GM21515 (cell line): Measurements from ENCODE around the gene ANKRD12.
"Not testable (repeated sequence)": the region's sequence is repeated elsewhere in the genome, so short reads cannot be mapped to it uniquely, and the experiment has no call there.

Experiments
- ATAC-seq: cut with Tn5 transposase; IDR thresholded peaks from one replicate; pipeline ENCODE4 v1.9.1; 2021; ENCODE audit not compliant: unreplicated experiment

Gene ANKRD12

DNA sequence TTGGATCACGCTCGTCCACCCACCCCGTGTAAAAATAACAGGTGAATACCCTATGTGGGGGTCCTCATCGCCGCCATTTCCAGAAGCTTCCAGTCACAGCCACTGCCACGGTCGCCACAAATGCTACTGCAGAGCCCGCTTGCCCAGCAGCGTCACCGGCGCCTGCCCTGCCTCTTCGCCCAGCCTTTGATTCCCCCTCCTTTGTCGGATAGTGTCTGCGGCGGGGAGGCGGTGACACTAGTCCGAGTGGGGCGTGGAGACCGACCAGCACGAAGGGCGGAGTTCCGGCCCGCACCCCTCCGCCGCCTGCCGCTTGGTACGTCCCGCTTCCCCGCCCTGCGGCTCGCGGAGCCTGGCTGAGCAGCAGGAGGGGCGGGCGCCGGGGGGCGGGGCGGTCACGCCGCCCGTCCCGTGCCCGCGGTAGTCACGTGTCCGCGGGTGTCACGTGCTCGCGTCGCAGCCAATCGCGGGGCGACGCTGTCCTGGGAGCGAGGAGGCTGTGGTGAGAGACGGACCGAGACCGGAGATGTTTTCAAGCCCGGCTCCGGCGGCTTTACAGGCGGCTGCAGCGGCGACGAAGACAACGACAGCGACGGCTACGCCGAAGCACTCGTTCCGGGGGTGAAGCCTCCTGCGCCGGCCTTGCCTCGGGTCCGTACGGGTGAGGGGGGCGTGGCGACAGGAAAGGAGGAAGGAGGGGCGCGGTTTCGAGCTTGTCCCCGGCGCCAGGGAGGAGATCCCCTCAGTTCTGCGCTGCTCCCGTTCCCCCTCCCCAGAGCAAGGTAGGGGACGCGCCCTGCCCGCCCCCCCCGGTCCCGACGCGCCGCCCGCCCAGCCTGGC is at the start of gene ANKRD12:
Gene ANKRD12 (plus strand): TSS at position 467 of the 841 bp plus-strand sequence. CDS start 45,652 bp downstream, outside the sequence.
- ATAC-seq: peak; percentile 69

DNA sequence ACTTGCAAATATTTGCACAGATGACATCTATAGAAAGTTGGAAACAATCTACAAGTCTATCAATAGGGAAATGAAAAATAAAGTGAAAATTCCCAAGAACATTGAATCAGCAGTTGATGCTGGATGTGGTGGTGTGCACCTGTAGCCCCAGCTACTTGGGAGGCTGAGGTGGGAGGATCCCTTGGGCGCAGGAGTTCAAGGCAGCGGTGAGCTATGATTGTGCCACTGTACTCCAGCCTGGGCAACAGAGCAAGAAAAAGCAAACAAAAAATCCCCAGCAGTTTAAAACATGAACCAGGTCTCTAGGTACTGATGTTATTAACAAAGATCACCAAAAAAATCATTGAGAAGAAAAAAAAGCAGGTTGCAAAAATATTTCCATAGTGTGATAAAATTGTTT is 49.4 kb upstream of the ANKRD12 start:
- ATAC-seq: no peak

DNA sequence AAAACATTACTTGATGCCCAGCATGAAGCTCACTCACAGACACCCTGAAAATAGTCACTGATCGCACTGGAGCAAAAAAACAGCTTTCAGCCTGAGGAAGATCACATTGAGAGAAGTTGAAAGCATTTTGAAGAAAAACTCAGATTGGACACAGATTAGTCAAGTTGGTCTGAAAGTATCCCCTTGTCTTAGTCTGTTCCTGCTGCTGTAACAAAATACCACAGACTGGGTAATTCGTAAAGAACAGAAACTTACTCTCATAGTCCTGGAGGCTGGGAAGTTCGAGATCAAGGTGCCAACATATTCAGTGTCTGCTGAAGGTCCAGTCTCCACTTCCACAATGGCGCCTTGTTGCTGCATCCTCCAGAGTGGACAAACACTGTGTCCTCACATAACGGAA is 48.3 kb upstream of the ANKRD12 start:
- no peak for ATAC-seq

DNA sequence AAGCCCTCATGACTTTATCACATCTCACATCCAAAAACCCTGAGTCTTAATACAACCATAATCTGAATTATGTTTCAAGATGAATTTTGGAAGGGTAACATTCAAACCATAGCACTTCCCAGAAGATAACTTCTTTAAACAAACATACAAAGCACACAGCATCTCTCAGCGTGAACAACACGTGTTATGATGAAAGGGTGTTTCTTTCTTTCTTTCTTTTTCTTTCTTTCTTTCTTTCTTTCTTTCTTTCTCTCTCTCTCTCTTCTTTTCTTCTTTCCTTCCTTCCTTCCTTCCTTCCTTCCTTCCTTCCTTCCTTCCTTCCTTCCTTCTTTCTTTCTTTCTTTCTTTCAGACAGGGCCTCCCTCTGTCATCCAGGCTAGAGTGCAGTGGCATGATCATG is 47.9 kb upstream of the ANKRD12 start:
- ATAC-seq: not testable (repeated sequence)

DNA sequence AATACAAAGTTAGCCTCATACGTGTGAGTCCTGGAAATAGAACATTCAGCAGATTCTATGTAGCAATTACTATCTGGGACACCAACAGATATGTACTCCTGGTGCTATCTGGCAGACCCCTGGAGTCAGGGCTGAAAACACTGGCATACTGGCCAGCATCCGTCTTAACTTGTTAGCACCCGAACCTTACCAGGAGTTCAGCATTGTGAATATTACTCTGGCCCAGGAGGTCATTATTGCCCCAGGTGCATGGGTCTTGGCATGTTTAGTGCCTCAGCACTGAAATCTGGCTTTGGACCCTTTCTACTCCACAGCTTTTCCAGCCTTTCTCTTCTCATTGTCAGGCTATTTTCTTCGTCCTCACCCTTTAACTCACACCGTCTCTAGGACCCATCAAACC is 46.0 kb upstream of the ANKRD12 start:
- no peak for ATAC-seq

DNA sequence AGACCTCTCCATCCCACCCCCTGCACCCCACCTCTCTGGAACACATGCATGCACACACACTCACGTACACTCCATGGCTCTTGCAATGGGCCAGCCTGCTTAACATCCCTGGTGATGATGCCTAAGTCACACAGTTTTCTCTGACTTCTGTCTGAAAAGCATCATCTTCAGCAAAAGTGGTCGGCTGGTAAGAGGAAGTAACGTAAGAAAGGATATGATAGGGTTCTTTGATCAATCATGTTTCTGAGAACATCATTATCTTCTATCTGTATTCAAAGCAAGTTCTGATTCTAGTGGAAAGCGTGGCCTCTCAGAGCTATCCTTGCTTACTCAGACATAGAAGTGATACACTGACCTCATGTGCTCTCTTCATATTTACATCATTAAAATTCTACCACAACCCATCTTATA is 45.5 kb upstream of the ANKRD12 start:
- ATAC-seq: no peak

DNA sequence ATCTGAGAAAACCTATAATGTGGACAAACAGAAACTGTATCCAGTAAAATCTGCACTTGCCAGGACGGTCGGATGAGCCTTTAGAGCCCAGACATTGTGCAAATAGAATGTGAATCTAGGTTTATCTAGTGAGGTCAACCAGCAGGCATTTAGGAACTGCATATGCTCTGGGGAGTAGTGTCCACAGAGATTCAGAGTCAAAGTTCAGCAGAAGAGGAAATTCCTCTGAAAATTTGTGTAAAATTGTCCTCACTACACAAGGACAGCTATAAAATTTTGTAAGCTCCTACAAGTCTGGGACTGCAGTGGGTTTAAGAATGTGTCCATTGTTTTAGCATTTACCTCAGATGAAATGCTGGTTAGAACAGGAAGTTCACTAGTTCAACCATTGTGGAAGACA is 43.9 kb upstream of the ANKRD12 start:
- no peak for ATAC-seq

DNA sequence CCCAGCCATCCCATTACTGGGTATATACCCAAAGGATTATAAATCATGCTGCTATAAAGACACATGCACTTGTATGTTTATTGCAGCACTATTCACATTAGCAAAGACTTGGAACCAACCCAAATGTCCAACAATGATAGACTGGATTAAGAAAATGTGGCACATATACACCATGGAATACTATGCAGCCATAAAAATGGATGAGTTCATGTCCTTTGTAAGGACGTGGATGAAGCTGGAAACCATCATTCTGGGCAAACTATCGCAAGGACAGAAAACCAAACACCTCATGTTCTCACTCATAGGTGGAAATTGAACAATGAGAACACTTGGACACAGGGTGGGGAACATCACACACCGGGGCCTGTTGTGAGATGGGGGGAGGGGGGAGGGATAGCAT is 43.5 kb upstream of the ANKRD12 start:
- ATAC-seq: not testable (repeated sequence)

DNA sequence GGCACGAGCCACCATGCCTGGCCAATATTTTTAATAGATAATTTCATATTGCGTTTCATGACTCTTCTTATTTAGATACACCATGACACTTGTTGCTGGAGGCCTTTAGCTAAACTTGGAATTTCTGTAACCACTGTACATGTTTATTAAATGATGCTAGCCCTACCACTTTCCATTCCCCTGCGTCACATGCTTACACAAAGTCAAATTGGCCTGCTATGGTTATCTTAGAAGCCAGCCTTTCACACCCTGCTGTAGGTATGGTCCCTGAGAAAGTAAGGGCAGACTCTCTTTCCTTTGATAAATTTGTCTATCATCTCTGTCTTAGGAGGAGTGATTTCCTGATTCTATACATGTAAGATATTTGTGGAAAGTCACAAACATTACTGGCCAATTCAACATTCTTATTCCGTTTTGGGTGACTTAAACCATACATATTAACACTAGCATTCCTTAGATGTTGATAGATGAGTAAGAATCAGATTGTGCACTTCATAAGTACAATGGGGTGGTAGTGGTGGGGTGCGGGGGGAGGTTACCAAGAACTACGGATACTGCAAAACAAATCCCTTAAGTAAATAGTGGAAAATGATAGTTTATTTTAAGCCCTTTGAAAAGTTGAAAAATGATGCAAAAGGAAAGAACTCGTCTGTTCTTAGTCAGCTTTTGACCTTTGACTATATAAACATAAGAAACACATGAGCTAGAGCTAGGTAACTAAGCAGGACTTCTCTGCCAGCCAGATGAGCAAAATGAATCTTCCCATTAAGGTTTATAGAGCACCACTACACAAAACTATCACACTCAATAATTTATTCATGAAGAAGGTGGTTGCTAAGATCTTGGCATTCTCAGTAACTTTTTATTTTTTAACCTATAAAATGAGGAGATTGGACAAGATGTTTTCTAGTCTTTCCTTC is 42.0 kb upstream of the ANKRD12 start:
- no peak for ATAC-seq

DNA sequence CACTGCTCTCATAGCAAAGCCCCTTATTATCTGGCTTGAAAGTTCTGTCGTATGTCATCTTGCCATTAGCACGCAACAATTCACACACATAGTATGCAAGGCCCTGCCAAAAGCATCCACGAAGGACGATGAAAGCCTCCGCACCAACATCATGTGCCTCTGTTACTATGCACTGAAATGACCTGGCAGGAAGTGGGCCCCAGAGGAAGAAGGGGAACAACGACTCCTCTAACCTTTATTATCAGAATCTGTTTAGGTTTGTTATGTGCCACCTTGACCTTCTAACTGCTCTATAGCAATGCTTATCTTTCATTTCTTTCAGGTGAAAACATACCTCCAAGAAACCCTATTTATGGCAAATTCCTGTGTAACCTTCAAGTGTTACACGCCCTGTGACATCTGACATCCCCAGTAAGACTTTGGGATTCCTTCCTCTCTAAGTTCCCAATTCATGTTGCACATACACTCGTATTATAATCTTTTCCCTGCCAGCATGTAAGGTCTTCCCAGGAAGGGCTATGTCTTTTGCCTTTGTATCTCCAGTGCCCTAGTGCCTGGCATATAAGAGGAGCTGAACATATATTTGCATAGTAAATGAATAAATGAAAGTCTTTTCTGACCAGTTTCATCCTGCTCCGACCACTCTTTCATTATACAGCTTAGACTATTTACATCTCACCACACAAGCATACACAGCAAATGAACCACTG is 41.1 kb upstream of the ANKRD12 start:
- peak; percentile 82 for ATAC-seq

DNA sequence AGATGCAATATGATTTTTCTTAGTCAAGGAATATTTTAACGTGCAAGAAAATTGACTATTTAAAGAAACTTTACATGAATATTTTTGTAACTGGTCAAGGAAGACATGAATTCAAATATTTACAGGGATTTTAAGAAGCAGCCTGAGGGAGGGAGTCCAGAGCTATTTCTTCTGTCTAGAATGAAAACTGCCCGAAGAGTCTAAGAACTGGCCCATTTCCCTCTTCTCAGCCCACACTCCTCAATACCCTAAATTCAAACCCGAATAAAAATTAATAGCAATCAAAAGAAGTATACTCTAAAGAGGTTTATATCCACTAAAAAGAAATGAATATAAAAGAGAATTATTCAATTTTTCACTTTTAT is 40.6 kb upstream of the ANKRD12 start:
- no peak for ATAC-seq

DNA sequence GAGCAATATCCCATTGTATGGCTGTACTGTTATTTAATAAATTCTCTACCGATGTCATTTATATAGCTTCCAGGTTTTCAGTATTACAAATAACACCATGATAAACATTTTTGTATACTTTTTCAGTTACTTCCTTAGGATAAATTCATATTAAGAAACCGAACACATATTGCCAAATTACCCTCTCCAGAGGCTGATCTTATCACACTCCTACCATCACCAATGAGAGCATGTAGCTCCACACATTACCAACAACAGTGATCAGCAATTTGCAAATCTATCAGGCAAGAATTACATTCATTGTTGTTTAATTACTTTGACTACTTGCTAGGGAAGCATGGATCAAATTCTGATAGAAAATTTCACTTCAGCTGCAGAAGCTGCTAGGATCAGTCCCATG is 39.9 kb upstream of the ANKRD12 start:
- ATAC-seq: no peak

DNA sequence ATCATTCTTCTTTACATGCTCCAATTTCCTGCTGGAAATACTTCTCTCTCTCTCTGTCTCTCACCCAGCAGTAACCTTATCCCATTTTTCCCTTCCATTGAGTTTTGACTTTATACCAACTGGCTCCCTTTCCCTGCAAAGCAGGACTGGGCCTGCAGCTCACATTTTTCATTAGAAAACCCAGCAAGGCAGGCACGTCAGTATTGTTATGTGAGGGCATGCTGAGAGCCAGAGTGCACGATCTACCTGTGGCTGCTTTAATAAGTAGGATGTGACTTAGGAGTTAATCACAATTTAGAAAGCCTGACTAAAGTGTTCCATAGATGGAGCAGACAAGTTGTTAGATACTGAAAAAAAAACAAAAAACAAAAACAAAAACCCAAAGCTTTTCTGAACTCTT is 39.2 kb upstream of the ANKRD12 start:
- no peak for ATAC-seq

DNA sequence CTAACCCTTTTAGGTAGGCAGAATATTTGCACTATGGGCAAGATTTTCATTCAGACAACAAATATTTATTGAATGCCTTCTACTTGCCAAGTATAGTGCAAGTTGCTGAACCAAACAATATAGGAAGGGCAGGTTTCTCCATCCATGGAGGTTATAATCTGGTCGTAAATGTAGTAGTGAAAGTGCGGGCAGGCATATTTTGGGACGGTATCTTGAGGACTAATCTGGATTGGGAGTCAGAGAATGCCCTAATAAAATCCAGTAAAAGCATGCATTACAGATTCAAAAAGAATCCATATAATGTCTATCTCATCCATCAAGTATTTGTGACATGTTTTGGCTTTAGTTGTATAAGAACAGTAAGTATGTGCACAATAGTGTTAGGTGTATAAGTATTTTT is 35.8 kb upstream of the ANKRD12 start:
- no peak for ATAC-seq

DNA sequence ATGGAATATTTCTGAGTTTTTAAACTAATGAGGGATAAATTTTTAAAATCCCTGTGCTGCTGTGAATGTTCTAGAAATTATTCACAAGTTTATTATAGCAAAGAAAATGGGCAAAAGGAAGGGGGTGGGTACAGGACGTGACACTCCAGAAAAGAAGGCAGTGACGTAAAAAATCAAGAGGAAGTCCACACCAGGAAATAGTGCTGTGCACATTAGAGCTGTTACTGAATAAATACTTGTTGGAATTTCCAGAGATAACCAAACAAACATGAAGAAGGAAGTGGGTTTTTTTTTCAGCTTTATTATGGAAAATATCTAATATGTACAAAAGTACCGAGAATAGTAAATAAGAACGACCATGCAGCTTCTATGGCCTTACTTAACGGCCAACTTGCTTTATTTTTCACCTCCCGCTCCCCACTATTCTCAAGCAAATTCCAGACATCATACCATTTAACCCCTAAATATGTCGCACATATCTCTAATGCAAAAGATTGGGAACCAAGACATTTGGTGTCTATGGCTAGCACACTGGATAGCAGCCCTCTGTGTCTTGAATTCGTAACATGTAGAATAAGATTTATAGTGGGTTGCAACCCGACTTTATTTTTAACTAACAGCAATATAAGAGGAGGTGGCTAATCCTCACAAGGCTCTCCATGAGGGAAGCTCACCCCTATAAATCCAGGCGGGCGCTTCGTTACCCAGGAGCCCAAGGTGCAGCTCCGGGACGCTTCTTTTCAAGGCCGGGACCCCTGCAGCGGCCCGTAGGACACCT is 34.7 kb upstream of the ANKRD12 start:
- ATAC-seq: no peak

DNA sequence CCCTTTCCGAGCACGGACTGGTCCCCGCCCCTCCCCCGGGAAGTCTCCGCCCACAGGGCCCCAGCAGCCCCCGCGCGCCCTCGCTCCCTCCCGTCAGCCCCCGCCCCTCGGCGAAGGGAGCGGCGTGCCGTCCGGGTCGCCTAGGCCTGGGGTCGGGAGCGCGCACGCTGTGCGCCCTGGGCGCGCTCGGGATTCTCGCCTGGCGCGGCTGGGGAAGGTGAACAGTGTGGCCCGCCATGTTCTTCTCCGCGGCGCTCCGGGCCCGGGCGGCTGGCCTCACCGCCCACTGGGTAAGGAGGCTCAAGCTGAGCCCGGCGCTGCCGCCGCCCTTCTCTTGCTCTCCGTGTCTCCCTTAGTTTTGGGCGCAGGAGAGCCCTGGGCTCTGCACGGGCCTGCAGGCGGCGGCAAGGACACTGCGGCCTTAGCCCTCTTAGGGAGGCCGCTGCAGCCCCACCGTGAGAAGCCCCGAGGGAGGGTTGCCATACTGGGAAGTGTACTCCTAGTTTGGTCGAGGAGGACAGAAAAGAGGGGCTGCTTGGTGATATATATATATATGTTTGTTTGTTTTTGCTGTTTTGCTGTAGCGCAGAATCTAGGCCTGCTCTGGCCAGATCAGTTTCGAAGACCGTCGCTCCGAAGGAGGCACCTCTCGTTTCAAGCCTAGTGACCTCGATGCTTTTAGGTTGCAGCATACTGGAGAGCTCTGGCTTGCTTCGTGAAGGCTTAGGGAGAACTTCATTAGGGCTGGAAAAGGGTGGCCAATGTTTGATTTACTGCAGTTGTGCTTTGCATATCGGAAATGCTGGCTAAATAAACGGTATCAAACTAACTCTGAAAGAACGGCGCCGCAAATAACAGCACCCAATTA is 33.8 kb upstream of the ANKRD12 start, which contains the start of gene NDUFV2:
Gene NDUFV2 (plus strand): TSS at position 192 of the 868 bp plus-strand sequence. CDS start 45 bp downstream, at position 237.
- ATAC-seq: peak; percentile 86

DNA sequence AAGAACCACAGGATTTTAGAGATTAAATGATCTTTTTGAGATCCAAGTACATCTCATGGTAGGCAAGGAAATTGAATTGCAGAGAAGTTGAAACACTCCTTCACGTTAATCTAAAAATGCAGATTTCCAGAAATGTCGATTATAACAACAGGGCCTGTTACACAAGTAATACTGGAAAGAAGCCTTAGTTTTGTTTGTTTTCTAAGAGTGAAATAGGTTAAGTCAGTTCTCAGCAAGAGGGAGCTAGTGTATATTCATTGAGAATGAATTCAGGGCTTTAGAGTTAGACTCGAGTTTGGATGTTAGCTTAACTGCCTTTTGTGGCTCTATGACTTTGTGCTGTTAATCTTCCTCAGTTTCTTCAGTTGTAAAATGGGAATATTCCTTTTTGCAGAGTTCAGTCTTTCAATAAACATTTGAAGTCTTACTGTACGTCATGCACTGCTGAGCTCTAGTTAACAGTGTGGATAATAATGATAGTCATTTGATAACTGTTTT is 33.2 kb upstream of the ANKRD12 start:
- ATAC-seq: no peak

DNA sequence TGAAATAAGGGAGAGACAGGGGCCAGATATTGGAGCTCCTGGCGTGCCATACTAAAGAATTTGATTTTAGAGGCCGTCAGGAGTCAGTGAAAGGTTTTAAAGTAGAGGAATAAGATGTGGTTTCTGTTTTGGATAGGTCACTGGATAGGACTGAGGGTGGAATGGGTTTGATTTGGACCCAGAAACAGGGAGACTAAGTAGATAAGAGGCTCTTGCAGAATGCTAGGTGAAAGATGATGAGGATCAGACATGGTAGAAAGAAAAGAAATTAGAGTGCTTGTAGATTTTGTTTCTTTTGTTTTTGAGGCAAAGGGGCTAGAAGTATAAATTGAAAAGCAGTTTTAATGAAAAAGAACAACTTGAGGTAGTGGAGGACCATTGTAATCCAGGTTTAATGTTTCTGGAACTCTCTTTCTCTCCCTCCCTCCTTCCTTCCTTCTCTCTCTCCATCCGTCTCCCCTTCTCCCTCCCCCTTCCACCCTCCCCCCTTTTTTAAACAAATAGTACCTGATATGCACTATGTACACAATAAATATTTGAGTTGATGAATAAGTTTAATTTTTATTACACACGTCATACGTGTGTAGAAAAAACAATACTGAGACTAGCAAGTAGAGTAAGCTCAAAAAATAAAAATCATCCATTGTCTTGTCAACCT is 32.2 kb upstream of the ANKRD12 start:
- ATAC-seq: no peak

DNA sequence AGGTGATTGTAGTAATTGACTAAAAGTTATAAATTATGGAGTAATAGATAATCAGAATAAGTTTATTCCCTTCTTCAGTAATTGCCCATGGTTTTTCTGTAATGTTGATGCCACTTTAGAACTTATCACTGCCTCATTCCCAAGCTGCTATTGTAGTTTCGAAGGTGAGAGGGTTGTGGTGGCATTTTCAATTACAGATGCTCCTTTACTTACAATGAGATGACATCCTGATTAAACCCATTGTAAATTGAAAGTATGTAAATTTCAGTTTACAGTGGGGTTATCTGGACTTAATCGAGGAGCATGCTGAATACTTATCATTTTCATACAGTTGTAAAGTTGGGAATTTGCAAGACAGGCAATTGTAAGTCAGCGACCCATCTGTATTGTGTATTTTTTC is 31.2 kb upstream of the ANKRD12 start:
- ATAC-seq: no peak
